ENCODE results near the gene PRKAR1B.

The PRKAR1B gene

DNA sequence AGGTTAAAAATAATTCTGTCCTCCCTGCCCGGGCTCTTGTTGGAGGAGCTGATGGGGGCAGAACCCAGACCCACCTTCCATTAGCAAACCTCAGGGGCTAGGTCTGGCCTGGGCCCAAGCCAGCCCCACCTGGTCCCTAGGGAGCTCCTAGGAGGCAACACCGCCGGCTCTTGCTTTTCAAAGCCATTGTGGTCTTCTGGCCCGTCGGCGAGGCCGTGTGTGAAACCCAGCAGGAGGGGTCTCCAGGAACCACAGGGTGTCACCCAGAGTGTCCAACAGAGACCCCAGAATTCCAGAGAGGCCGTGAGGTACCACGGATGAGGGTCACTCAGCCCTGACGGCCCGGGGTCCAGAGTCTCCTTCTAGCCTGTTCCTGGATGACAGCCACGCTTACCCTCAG lies 190.8 kb downstream of the PRKAR1B start:
- DNase-seq: no peak

DNA sequence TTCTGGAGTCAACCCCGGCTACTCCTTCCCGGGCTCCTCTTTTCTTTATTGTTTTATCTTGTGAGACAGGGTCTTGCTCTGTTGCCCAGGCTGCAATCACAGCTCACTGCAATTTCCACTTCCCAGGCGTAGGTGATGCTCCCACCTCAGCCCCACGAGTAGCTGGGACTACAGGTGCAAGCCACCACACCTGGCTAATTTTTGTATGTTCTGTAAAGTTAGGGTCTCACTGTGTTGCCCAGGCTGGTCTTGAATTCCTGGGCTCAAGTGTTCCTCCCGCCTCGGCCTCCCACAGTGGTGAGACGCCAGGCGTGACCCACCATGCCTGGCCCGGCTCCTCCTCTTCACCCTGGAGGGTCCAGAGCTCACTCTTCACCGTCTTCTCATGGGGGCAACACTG lies 192.1 kb downstream of the PRKAR1B start:
- DNase-seq: no peak

DNA sequence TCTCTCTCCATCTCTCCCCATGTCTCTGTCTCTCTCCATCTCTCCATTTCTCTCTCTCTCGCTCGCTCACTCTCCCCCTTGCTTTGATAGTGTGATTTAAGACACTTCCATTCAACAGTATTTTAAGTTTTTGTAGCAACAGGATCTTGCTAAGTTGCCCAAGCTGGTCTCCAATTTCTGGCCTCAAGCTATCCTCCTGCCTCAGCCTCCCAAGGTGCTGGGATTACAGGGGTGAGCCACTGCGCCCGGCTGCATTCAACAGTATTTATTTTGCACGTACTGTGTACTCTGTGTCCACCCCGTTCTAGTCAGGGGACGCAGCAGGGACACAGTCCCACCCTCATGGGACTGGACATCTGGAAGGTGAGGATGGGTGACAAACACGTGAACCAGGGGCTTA lies 193.0 kb downstream of the PRKAR1B start:
- DNase-seq: no peak

DNA sequence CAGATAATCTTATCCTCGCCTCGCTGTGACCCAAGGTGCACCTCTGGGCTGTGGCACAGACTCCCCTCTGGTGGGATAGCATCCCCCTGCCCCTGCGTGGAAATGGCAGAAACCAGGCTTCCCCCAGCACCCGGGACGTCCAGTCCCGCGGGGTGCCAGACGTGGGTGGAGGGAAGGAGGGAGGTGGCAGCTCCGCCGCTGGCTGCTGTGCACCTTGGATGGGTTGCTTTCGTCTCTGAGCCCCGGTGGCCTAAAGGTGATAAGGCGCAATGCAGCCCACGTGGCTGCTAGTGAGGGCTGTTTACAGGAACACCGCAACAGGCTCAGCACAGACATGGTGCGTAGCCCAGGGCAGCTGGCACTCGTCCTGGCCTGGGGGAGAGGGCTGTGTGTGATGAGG lies 193.8 kb downstream of the PRKAR1B start:
- DNase-seq: no peak

DNA sequence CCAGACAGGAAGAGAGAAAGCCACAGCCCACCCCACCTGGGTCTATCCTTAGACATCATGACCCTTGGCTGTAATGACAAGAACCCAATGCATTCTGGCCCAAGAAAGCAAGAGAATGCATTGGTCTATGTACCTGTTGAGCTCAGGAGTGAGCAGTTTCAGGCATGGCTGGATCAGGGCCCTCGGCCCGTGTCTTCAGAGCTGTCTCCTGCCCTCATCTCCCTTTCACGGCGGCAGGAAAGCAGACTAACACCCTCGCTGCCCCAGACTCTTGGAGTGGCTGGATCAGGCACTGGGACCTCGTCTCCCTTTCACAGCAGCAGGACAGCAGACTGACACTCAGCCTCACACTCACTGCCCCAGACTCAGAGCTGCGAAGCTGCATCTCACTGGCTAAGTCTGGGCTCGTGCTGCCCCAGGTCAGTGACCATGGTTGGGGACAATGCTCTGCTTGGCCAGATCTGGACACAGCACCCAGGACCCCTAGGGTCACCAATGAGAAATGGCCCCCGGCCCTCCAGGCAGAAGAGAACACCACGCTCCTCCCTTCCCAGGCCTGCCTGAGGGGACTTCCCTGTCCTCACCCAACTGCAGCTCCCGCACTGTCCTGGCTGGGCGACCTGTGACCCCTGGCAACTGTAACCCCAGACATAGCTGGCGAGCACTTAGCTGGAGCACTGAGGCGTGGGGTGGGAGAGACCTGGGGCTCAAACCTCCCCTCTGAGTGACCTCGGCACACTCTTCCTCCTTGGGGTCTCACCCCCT lies 194.5 kb downstream of the PRKAR1B start:
- DNase-seq: no peak

DNA sequence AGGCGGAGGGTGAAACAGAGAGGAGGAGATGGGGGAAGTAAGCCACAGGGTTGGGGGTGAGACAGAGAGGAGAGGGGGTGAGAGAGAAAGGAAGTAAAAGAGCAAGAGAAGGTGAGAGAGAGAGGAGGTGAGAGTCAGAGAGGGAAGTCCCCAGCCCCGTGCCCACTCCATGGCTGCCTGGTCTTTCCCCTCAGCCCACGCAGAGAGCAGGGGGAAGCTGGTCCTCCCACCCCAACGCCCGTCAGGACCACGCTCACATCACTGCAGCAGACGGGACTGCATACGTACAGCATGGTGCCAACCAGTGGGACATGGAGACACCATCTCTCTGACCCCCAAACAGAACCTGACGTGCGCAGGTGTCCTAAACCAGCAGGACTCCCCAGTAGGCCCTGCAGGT lies 195.3 kb downstream of the PRKAR1B start:
- no peak for DNase-seq

DNA sequence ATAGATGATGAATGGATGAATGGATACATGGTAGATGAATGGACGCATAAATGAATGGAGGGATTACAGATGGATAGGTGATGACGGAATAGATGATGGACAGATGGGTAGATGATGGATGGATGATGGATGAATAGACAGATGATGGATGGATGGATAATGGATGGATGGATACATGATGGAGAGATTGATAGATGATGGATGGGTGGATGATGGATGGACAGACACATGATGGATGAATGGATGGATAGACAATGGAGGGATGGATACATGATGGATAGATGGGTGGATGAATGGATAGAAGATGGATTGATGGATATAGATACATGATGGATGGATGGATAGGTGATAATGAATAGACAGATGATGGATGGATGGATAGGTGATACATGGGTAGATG lies 198.6 kb downstream of the PRKAR1B start:
- DNase-seq: no peak

DNA sequence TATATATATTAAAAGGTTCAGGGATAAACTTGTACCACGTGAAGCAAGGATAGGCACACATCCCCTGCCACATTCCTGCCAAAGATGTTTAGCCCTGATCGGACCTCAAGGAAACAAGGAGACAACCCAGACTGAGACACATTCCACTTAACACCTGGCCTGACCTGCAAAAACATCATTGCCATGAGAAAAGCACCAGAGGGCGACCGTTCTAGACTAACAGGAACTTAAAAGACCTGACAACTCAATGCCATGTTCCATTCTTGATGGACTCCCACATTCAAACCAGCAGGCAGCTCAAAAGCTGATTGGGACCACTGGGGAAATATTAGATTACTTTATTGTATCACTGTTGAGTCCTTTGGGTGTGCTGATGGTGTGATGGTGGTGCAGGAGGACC lies 199.4 kb downstream of the PRKAR1B start:
- DNase-seq: no peak

DNA sequence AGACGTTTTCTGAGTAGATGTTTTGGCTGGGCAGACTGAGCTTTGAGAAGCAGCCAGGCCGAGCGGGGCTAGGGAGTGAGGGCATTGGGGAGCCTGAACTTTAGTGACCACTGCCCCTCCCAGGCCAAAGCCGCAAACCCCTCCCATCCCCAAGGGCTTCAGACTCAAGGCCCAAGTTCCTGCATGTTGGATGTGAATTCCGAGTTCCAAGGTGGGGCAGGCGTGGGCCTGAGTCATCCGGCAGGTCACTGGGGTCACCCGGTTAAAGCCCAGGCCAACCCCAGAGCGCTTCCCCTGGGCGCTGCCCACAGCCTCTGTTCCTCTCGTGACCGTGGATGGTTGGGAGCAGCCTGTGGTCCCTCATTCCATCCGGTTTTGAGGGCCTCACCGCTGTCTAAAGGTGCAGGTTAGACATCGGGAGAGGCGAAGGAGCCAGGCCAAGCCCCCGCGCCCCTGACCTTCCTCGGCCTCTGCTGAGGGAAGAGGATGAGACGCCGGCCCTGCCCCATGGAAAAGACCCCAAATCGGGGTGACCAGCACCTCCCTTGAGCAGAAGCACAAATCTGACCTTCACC lies 200.5 kb downstream of the PRKAR1B start:
- no peak for DNase-seq

DNA sequence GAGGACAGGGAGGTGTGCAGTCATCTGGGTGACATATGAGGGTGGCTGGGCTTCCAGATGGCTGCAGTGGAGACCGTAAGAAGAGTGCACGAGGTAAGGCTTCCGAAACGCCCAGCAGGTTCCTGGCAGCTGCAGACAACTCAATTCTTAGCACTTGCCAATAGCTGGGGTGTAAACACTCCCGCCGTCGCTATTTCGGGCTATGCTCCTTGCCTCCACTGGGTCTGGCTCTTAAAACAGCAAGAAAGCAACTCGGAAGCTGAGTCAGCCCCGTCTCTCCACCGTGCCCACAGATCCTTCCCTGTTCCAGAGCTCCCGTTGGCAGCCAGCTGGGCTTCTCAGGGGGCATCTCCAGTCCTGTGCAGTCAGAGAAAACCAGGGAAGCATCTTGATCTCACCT lies 201.3 kb downstream of the PRKAR1B start:
- DNase-seq: no peak

DNA sequence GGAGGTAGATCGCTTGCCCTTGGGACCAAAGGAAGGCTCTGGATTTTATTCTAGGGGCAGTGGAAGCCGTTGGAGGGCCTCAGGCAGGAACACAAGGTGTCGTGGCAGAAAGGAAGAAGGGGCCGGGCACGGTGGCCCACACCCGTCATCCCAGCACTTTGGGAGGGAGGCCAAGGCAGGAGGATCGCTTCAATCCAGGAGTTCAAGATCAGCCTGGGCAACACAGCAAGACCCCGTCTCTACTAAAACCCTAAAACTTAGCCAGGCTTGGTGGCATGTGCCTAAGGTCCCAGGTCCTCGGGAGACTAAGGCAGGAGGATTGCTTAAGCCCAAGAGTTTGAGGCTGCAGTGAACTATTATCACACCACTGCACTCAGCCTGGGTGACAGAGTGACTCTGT lies 202.3 kb downstream of the PRKAR1B start:
- DNase-seq: no peak

DNA sequence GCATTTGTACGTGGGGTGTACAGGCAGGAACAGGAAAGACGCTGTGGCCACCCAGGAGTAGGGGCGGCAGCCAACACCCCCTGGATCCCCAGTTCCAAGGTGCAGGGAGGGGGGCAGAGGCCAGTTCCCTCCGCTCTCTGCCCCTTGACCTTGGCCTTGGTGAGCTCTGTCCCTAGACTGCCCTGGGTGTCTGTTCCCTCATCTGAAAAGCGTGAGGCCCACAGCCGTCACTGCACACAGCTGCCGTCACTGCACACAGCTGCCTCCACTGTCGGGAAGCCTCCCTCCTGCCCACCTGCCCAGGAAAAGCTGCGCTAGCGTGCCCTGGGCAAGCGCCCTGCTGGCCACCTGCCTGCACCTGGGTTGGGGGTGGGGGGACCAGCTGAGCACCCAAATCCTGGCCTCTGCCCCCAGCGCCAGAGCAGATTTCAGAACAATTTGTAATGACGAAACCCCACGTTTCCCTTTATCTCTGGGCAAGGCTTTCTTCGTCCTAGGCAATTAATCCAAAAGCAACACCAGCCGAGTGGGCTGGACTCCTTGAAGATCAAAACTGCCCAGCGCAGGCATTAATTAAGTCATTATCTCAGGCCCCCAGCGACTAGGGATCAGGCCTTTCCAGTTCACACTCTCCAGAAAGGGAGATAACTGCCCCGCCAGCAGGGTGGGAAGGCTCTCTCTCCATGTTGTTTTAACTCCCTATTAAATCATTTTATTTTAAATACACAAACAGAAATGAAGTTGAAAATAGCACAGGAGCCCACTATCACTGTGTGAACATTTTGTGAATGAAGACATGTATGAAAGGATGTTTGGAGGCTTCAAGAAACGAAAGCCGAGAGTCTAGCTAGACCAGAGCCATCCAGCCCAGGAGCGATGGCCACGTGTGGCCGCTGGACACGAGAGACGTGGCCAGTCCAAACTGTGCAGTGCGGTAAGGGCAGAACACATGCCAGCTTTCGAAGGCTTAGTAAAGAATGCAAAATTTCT lies 203.4 kb downstream of the PRKAR1B start:
- DNase-seq: no peak

DNA sequence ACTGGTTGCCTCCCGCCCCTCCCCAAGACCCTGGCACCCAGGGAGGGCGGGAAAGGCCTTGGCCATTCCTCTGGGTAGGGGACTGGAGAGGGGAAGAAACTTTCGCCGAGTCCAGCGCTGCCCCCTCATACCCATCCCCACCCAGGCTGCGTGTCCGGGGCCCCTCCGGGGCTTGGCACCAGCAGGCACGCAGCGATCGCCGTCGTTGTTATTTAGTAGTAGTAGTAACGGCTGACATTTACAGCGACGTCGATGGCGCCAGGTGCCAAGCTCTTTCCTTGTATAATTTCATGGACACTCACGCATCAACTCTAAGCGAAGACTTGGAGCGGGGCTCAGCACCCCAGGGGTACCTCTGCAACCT lies 204.1 kb downstream of the PRKAR1B start:
- DNase-seq: no peak

DNA sequence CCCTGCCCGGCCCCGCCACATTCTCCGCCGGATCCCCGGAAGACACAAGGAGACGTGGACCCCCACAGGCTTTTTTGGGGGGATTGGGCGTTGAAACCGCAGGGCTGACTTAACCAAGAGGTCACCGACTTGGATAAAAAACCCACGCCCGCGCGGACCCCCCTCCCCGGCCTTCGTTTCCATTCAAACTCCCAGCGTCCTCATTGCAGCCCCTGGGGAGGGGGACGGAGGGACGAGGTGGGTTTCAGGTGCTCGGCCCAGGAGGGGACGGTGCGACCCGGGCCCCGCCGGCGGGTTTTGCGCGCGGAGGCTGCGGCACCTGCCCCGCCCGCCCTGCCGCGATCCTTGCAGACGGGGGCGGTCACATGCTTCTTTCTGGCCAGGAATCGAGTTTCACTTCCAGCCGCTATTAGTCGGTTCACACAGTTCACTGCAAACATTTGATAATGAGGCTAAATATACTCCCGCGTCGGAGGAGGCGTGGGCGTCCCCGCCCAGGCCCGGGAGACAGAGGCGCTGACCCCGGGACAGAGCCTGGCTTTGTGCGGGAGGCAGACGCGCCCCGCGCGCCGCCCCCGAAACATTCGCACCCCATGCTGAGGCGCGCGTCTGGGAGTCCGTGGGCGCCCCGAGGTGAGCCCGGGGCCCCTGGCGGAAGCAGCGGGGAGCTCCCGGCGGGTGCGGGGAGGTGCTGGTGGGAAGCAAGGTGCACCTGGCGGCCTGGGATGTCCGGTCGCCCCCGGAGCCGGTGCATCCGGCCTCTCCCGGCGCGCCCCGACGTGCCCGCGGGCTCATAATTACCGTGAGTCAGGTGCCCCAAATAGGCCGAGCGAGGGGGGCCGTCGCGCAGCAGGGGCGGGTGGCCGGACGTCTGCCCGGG lies 204.8 kb downstream of the PRKAR1B start:
- DNase-seq: peak in 1 of 2 experiments; percentile 57

DNA sequence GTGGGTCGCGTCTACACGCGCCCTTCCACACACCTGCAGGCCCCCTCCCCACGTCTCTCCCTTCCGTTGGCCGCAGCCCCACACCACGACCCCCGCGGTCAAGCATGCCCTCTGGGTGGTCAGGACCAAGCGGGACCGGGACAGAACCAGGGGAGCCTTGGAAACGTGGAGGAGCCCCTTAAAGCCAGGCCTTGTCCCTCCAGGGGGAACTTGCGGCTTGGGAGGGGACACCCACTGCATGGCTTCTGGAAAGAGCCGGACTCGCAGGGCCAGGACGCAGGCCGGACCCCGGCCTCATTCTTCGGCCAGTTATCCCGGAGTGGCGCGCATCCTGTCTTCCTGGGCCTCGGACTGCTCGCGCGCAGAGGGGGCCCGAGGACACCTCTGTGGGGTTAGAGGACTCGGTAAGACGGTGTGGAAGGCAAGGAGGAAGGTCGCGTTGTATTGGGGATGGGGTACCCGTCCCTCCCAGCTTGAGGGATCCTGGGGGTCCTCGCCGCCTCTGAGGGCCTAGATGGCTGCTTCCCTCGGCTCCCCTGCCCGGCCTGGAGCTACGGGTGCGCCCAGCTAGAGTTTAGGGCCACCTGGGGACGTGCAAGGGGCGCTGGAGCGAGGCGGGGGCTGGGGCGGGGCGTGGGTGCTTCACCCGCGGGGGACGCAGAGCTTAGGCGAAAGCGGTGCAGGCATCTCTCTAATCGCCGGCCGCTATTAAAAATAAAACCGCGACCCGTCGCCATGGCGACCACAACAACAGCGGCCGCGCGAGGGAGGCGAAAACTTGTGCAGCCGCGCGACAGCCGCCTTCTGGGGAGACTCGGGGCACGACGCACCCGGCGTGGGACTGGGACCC lies 205.6 kb downstream of the PRKAR1B start:
- DNase-seq: peak in 1 of 2 experiments; percentile 41

DNA sequence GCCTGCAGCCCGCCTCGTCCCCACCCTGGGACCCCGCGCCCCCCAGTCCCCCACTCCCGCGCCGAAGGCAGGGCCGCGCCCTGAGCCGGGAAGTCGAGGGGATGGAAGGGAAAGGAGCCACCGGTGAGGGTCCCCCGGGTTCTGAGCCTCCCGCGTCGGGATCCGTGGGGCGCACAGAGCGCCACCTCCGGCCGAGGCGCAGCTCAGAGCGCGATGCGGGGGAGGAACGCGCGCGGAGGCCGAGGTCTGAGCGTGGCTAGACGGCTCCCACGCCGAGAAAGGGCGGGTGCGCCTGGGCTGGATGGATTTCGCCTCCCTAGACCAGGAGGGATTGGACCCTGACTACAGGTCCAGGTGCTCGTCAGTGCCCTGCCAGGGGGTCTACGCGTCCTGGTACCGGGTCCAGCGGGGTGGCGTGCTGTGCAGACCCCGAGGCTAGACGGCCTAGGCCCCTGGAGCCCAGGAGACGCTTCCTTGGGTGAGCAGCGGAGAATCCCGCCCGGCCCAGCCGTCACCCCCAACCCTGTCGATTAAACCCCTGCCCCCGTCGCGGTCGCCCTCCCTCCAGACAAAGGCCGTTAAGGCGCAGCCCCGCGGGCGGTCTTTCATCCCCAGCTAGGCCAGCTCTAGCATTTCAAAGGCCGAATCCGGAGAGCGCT lies 206.4 kb downstream of the PRKAR1B start:
- DNase-seq: no peak

DNA sequence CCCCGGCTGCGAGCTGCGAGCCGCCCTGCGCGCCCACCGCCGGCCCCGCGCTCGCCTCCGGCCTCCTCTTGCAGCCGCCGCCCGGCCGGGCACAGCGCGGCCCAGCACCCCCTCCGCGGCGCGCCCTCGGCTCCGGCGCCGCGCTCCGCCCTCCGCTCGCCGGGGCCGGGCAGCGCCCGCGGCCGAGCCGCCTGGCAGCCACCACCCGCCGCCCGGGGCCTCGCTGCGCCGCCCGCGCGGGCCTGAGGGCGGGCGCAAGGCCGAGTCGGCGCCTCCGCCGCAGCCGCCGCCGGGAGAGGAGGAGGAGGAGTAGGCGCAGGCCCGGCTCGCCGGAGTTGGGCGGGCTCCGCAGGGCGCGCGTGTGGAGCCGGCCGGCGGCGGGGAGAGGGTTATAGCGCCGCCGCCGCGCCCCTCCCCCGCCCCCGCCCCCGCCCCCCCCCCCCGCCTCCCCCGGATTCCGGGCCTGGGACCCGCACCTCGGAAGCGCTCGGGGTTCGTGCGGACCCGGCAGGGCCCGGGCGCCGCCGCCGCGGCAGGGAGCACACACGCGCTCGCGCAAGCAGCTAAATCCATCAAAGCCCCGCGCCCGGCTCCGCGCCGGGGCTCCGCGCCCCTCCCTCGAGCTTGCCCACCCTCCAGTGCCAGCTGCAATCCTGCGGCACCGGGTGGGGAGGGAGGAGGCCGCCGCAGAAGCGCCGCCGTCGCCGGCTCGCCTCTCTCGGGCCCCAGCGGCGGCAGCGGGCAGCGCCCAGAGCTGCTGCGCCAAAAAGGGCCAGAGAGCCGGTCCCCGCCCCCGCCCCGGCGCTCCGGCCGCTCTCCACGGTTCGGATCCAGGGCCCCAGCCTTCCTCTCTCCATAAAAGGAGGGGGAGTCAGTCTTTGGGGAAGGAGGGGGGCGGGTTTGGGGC lies 207.3 kb downstream of the PRKAR1B start, which contains the start of gene PDGFA:
Gene PDGFA, minus strand, starts transcription at position 363 of the 907 bp plus-strand sequence. CDS start 845 bp downstream, outside the sequence.
- DNase-seq: peak in 1 of 2 experiments; percentile 66

DNA sequence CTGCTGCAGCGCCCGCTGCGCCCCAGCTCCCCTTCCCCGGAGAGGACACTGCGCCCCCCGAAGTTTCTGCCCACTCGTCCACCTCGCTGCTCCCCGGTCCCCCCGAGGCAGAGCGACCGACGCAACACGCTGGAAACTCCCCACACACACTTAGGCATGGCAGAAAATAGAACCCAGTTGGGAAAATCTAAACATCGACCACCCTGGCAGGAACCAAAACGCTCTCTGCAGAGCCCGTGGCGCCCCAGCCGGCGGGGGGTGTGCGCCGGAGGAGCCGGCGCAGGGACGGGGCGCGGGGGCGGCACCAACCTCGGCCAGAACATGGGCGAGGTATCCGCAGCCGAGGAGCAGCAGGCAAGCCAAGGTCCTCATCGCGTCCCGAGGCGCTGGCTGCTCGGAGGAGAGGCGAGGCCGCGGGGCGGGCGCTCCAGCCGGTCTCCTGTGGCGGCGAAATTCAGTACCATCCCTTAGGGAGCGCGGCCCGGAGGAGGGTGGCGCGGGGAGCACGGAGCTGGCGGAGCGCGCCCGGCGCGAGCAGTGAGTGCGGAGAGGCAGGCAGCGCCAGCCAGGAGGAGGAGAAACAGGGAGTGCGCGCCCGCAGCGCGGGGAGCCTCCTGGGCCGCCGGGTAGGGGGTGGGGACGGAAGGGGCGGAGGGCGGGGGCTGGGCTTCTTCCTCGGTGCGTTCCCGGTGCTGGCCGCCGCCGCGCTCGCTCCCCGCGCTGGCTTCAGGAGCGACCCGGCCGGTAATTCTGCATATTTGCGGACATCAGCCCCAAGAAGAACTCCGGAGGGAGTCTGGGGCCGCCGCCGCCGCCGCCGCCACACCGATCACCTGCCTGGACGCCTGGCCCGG lies 208.2 kb downstream of the PRKAR1B start:
- peak in 1 of 2 experiments; percentile 77 for DNase-seq
